ENCODE data around the gene SLC9C2.
A peak's percentile ranks its signal among the peaks of the same experiment; 100 is the strongest.
"Not testable (repeated sequence)": the region's sequence is repeated elsewhere in the genome, so short reads cannot be mapped to it uniquely, and the experiment has no call there.

Gene SLC9C2

DNA sequence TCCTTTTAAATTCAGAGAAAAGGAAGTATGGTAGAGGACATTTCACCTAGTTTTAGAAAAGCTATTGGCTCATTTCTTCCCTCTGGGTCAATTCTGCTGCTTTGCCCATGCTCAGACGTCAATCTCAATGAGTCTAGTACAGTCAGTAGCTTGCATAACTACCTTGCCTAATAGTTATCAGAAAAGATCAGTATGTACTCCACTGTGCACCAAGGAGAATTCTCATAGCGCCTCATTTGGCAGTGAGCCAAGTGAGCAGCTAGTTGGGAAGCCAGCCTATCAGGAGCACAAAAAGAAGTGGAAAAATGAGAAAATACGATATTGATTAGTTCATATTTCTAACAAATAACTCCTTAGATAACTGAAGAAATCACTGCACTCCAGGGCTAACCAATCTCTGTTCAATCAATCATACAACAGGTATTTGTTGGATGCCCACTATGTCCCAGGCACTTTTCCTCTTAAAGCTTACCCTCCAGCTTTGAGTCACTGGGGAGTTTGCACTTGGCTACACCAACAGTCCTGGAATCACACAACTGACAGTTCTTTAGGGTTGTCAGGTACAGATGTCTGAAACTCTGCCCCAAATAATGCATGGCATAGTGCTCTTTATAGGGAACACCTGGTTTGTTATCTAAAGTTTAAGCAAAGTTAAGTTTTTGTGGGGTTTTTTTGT is 75.6 kb downstream of the SLC9C2 start:
- DNase-seq, result no peak

DNA sequence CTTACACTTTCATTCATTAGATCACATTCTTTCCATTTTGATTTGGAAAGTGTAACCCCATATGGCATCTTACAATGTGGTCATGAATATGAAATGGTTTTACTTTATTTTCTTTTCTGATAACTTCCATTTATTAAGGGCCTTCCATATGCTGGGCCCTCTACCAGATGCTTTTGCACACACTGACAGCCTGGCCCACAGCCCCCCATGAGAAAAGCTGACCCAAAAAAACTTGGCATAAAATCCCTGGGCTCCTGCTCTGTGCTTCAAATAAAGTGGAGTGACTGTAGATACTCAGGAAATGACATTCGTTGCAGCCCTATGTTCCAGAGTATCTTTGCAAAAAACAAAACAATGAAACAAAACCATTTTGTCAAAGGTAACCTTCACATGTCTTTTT is 76.9 kb downstream of the SLC9C2 start:
- no peak for DNase-seq

DNA sequence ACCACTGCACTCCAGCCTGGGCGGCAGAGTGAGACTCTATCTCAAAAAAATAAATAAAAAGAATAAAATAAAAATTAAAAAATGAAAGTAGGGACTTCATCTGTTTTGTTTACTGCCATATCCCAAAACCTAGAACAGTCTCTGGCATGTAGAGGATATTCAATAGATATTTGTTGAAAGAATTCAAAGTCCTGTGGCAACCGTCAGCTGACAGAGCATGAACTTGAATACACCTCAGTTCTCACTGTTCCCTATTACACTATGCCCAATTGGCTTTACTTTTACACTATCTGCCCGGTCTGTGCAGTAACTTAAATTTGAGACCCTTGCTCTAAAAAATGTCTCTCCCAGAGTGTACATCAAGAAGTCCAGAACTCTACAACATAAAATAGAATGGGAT is 79.5 kb downstream of the SLC9C2 start:
- no peak for DNase-seq

DNA sequence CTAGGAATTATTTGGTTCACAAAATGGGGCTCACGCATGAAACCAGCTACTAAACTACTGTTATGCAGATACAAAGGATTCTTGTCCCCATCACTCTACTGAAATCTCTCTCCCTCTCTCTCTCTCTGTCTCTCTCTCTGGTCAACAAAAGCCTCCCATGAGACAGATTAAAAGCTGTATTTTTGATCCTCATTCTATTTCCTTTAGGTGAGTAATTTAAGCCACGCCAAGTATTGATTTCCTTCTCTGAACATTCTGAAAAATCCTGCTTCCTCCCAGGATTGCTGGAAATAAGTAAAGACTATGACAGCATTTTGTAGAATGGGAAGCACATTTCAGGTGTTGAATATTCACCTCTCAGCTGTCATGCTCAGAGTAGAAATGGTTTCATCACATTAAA is 82.1 kb downstream of the SLC9C2 start:
- DNase-seq, result no peak

DNA sequence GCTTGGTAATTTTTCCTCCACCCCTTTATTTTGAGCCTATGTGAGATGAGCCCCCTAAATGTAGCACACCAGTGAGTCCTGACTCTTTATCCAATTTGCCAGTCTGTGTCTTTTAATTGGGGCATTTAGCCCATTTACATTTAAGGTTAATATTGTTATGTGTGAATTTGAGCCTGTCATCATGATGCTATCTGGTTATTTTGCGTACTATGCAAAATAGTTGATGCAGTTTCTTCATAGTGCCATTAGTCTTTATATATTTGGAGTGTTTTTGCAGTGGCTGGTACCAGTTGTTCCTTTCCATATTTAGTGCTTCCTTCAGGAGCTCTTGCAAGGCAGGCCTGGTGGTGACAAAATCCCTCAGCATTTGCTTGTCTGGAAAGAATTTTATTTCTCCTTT is 88.4 kb downstream of the SLC9C2 start:
- not testable (repeated sequence) for DNase-seq

DNA sequence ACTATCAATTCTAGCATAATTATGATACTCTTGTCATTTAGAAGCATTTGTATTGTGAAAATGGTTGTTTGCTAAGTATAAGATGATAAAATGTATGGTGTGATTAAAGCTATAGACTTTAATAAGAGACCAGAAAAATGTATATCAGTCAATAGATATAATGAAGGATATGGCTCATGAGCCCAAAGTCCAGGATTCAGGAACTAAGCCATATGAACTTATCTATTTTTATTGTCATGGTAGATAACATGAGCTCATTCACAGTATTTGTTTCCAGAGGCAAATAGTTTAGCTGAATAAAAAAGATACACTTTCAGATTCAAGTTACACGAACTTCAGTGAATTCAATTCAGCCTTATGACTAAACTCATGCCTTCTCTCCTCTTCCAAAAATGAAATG is 93.1 kb downstream of the SLC9C2 start:
- DNase-seq, result no peak

DNA sequence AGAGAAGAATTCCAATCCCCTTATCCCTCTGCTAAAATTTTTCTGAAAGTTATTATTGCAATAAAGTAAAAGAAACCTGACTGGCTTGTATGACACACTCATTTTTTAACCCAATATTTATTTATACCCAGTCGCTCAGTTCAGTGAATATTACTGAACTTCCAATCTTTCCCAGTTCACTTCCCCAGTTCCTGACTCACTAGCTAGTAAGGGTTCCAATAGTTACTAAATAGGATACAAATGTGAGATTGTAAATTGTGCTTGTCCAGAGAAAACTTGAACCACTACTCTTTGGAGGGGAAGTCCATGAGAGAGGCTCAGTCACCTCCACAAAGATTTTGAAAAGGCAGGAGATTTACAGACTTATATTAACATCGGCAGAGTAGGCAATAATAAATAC is 94.3 kb downstream of the SLC9C2 start:
- DNase-seq, result no peak

DNA sequence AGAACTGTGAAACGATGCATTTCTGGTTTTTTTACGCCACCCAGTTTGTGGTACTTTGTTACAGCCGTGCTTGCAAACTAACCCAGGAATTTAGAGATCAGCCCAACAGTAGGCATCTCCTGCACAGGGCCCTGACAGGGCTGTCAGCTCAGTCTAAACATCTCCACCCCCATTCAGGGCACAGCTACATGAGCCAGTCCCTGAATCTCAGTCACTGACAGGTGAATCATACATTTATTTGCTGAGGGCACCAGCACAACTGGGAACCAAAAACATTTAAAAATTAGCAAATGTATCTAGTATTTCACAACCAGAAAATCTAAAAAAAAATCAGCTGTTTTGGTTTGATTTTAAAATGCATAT is 95.0 kb downstream of the SLC9C2 start:
- DNase-seq, result no peak

DNA sequence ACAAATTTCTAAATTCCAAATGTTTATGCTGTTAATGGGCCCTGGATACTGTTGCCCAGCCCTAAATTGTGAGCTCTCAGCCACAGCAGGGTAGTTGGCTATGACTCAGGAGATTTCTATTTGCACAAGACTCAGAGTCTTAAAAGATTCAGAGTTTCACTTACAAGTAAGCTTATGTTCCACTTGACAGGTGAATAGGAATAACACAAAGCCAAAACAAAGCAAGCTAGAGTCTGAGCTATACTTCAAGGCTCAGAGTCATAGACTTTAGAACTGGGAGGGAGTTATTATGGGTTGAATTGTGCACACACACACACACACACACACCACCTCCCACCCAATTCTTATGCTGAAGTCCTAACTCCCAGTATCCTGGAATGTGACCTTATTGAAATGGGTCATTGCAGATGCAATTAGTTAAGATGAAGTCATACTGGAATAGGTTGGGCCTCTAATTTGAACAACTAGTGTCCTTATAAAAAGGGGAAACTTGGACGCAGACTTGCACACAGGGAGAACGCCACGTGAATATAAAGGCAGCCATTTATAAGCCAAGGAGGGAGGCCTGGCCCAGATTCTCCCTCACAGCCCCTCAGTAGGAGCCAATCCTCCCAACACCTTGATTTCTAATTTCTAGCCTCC is 95.5 kb downstream of the SLC9C2 start:
- no peak for DNase-seq

DNA sequence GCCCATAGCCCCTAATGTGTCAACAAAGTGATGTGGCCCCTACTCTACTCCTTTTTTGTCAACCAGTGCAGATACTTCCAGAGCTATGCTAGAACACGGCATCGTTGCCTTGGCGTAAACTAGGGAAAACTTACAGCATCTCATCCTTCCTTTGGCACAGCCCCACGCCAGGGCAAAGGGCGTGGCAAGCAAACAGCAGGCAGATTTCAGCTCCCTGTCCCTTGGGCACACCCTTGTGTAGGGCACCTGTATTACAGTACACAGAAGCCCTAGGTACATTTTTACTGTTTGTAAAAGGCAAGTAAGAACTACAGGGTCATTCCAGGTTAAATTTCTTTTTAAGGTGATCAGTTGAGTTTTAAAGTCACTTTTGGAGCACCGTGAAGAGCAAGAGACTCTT is 96.4 kb downstream of the SLC9C2 start:
- DNase-seq, result no peak

DNA sequence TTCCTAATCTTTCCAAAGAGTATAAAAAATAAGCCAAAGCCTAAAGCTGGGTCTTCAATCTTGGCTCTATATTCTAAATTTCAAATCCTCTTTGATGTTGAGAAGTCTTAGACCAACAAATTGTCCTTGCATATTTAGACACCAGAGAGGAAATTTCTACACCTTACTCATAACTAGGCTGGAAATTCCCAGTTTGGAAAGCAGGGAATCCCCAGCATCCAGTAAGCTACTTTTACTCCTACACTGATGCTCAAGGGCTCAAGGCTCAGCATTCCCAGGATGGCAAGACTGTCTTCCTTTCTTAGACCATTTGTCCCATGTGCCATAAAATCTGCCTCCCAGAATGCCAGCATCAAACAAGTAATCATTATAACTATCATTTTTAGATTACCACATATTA is 97.5 kb downstream of the SLC9C2 start:
- DNase-seq, result no peak

DNA sequence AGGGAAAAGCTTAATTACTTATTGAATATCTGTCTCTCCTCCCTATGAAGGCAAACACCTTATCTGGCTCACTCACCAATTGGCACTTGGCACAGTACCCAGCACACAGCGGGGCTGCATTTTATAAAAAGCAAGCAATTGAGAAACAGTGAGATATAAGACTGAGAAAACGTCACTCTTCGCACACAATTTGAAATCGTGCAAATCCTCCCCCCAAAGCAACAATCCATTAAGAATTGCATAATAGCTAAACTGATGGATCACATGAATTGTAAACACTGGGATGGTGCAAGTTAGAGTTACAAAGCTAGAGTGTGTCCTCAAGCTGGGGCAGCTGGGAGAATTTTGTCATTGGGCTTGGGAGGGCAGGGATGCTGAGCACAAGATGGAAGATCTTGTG is 98.6 kb downstream of the SLC9C2 start:
- DNase-seq, result no peak

DNA sequence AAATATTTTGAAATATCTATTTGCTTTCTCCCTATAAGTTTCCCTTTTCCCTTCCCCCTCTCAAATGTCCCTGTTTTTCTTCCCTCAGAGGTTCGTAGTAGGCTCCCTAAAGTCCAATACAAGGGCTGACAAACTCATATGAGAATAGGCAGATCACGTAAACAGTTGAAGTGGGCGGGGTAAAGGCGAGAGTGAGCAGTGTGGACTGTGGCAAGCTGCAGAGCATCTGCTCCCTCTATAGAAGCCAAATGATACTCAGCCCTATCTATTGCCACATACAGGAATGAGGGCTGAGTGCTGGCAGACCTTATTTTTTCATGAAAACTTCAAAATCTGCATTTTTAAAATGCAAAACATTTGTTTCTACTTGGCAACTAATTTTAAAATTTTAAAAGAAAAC is 99.5 kb downstream of the SLC9C2 start:
- DNase-seq, result peak; percentile 71

DNA sequence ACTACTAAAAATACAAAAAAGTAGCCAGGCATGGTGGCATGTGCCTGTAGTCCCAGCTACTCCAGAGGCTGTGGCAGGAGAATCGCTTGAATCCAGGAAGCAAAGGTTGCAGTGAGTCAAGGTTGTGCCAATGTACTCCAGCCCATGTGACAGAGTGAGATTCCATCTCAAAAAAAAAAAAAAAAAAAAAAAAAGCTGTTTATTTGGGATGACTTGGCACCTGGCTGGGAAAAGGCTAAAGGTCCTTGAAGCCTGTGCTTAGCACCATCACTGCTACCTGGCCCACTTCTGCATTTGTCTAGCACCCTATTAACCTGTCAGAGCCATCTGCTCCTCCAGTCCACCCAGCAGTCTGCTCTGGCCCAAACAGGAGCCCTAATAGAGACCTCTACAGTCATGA is 100.8 kb downstream of the SLC9C2 start:
- DNase-seq, result no peak

DNA sequence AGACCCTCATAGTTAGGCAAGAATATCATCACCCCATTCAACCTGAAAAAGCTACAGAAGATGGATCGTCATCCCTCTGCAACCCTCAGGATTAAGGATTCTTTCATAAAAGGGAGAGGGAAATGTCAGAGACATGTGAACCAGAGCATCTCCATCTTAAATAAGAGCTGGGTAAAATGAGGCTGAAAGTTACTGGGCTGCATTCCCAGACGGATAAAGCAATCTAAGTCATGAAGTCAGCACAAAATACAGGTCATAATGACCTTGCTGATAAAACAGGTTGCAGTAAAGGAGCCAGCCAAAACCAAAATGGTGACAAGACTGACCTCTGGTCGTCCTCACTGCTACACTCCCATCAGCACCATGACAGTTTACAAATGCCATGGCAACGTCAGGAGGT is 103.1 kb downstream of the SLC9C2 start:
- DNase-seq, result no peak

DNA sequence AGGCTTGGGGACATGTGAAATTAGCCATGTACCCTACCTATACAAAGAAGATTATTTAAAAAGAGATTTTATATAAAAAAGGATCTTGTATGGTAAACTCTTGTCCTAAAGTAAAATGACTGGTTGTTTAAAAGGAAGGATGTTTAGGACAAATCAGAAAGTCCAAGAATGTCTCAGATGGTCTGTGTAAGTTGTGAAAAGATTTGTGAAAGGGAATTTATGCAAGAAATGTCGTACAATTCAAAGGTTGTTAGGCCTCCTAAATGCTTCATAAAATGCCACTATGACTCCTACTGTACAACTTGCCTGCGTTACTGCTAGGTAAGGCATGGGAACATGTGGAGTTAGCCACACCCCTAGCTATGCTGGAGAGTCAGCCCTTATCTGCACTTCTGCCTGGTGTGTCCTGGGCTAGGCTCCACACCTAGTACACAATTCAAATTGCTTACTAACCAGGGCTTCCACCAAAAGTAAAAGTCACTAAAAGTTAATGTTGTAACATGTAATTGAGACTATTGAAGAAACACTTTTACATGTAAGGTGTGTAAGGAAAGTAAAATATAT is 106.0 kb downstream of the SLC9C2 start:
- no peak for DNase-seq

DNA sequence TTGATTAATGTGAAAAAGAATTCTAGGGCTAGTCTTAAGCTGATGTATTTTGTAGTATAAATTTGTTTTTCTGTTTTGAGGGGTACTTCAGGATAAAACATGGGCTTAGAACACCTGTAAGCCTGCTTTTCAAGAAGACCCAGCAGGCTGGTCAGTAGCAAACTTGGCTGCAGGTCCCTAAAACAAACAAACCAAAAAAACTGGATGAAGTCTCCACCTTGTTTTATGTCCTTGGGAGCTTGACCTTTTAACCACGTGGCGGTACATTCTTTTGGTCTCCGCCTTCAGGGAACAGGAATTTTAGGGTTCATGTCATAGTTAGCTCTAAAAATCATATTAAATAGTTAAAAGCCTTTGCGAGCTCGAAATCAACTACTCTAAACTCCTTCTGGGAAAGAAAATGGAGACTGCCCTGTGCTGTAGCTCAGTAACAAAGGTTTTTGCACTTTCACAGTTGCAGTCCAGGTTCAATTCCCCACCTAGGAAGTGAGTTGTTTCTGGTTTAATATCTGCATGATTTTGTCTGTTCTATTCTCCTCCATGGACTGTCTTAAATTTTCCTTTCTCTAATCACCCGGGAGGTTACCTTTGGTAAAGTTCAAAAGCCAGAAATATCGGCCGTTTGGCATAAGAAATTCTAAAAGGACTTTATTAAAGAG is 107.1 kb downstream of the SLC9C2 start:
- DNase-seq, result no peak

DNA sequence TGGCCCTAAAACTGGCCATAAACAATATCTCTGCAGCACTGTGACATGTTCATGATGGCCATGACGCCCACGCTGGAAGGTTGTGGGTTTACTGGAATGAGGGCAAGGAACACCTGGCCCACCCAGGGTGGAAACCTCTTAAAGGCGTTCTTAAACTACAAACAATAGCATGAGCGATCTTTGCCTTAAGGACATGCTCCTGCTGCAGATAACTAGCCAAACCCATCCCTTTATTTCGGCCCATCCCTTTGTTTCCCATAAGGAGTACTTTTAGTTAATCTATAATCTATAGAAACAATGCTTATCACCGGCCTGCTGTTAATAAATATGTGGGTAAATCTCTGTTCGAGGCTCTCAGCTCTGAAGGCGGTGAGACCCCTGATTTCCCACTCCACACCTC is 109.7 kb downstream of the SLC9C2 start:
- not testable (repeated sequence) for DNase-seq

DNA sequence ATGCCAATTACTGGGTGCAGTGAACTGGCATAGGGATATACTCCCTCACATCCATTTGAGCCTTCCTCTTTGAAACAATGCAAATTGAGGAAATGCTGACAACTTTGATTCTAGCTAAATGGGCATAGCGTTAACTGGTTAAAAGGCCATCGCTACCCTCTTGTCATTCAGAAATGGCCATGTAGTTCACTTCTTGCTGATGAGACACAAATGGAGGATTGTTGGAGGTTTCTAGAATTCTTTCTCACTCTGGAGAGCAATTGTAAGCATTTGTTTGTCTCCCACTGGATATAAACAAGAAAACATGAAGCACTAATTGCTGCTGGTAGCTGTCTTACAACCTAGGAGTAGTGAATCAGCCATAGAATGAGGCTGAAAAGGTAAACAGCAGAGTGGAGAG is 111.4 kb downstream of the SLC9C2 start:
- no peak for DNase-seq

DNA sequence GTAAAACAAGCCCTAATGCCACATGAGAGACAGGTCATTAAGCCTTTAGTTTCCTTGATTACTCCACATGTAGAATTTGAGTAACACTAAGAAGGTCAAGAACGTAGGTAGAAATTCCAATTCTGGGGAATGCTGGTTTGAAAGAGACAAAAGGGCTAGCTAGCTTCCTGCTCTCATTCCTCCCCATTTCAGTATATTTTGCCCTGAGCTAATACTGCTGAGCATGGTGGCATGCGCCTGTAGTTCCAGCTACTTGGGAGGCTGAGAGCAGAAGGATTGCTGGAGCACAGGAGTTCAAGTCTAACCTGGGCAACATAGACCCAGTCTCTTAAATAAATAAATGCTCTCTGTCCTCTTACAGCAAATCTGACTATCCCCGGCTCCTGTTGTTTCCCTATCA is 112.9 kb downstream of the SLC9C2 start:
- DNase-seq, result no peak

DNA sequence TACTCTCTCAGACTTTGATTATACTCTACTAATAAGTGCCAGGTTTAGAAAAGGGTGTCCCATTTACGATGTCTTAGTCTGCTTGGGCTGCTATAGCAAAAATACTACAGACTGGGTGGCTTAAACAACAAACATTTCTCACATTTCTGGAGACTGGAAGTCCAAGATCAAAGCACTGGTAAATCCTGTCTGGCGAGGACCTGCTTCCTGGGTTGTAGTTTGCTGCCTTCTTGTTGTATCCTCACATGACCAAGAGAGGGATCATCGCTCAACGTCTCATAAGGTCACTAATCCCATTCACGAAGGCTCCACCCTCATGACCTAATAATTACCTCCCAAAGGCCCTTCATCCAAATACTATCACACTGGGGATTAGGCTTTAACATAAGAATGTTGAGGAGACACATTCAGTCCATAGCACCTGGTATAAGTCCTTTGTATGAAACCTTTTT is 113.7 kb downstream of the SLC9C2 start:
- DNase-seq, result no peak

DNA sequence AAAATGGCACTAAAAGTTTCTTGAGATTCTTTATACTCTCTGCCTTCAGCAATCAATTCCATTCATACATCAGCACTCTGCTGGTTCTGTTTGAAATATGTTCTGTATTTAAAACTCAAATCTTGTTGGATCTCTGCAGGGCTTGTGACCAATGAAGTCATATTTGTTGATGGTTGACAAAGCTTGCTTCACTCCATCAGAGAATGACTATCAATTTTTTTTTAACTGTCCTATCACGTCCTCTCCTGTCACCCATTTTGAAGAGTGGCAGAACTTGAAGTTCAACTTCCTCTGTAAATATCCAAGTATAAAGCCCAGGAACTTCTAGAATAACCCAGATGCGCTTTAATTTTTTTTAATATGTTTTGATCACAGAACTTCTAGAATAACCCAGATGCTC is 114.9 kb downstream of the SLC9C2 start:
- DNase-seq, result no peak

DNA sequence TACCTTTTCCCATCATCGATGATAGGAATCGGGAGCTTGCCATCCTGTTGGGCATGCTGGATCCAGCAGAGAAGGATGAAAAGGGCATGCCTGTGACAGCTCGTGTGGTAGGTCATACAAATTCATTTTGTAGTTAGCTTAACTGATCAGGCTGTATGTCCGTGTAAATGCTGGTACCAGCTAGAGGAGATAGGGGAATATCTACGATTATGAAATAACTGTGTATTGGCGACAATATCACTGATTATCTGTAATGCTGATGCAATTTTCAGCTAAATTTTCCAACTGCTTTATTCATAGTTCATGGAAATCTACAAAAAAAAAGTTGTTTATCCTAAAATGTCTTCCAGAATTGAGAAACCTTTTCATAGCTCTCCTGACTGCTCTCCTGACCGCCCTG is 117.5 kb downstream of the SLC9C2 start:
- DNase-seq, result no peak

DNA sequence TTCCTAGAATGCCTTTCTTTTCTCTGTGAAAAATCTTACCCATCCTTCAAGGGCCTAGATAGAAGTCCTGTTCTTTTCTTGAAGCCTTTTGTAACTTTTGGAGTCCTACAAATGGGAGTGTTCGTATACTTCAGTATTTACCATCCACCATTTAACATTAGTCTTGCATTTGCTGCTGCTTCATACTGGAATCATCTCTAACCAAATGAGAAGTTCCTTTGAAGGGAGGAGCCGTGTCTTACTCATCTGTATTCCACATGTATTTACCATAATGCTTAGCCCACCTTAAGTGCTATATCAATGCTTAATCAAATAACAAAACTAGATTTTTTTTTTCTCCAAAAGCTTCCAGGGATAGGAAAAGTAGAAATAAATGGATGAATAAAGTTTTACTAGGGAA is 118.6 kb downstream of the SLC9C2 start:
- DNase-seq, result no peak

Data from DMS 273 treated with DMSO at 0.1 percent for 48 hours (cell line).